ENCODE measurements around the gene RAB17.

RAB17 gene

DNA sequence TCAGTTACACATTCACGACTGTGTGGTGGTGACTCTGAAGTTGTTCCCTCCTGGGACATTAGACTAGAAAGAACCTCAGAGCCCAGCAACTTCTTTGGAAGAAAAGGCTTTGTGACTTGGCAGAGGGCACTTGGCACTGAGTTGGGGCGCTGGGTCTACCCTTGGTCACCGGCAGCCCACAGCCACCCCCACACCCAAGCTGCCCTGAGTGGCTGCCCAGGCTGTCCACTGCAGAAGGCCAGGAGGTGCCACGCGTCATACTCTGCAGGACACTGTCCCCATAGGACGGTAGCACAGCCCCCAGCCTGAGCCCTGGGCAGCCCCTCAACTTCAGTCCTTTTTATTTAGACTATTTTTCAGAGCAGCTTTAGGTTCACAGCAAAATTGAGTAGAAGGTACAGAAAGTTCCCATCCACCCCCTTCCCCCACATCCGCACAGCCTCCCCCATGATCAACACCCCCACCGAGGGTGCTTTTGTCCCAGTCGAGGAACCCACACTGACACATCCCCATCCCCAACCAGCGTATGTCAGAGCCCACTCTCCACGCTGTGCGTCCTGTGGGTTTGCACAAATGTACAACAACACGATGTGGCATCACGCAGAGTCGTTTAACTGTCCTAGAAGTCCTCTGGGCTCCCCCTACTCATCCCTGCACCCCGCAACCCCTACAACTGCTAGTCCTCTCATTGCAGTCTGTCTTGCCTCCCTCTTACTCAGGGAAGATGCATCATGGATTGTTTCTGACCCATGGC lies 23.1 kb downstream of the RAB17 start:
- TF ChIP-seq TAF1 (IDR thresholded peaks at IDR 0.05; ENCODE audit: borderline replicate concordance, insufficient read depth, low read length) (no peak), FOXP2 (optimal IDR thresholded peaks at IDR 0.05; ENCODE audit: borderline replicate concordance, extremely low read depth, extremely low read length, insufficient read depth) (no peak), POLR2AphosphoS5 (IDR thresholded peaks at IDR 0.05; ENCODE audit: low read depth, low read length) (no peak), SIN3A (IDR thresholded peaks at IDR 0.05; ENCODE audit: borderline replicate concordance, insufficient read depth, low read length) (no peak)
- TF ChIP-seq, protein P1, sequence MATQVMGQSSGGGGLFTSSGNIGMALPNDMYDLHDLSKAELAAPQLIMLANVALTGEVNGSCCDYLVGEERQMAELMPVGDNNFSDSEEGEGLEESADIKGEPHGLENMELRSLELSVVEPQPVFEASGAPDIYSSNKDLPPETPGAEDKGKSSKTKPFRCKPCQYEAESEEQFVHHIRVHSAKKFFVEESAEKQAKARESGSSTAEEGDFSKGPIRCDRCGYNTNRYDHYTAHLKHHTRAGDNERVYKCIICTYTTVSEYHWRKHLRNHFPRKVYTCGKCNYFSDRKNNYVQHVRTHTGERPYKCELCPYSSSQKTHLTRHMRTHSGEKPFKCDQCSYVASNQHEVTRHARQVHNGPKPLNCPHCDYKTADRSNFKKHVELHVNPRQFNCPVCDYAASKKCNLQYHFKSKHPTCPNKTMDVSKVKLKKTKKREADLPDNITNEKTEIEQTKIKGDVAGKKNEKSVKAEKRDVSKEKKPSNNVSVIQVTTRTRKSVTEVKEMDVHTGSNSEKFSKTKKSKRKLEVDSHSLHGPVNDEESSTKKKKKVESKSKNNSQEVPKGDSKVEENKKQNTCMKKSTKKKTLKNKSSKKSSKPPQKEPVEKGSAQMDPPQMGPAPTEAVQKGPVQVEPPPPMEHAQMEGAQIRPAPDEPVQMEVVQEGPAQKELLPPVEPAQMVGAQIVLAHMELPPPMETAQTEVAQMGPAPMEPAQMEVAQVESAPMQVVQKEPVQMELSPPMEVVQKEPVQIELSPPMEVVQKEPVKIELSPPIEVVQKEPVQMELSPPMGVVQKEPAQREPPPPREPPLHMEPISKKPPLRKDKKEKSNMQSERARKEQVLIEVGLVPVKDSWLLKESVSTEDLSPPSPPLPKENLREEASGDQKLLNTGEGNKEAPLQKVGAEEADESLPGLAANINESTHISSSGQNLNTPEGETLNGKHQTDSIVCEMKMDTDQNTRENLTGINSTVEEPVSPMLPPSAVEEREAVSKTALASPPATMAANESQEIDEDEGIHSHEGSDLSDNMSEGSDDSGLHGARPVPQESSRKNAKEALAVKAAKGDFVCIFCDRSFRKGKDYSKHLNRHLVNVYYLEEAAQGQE (IDR thresholded peaks at IDR 0.05; ENCODE audit: insufficient read depth in 1 of 2, low read depth in 2 of 2, low read length in 2 of 2) = no peak

DNA sequence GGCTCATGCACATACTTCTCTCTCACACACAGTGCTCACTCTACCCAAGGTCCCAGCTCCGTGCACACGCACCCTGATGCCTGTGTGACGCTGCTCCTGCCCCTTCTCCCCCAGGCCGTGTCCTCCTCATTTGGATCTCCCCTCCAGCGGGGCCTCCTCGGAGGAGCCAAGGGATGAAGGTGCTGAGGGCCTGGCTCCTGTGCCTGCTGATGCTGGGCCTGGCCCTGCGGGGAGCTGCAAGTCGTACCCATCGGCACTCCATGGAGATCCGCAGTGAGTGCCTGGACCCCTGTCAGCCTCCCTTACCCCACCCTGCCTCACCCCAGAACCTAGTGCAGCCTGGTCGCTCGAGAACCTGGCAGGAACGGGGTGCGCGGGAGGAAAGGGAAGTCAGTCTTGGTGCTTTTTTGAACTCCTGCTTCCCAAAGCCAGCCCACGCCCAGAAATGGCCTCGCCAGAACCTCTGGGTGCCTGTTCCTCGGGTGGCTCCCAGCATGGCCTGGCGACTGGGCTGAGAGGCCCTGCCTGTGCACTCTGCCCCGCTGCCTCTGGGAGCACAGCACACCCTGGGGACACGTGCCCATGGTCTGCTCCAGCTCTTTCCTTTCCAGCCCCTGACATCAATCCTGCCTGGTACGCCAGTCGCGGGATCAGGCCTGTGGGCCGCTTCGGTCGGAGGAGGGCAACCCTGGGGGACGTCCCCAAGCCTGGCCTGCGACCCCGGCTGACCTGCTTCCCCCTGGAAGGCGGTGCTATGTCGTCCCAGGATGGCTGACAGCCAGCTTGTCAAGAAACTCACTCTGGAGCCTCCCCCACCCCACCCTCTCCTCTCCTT lies 23.9 kb downstream of the RAB17 start, which contains the start of gene PRLH:
Gene PRLH, plus strand, starts transcription at position 174 of the 835 bp plus-strand sequence. Its CDS starts 0 bp downstream, at position 174.
- no peak for TF ChIP-seq TAF1 (IDR thresholded peaks at IDR 0.05; ENCODE audit: borderline replicate concordance, insufficient read depth, low read length)
- no peak for TF ChIP-seq SIN3A (IDR thresholded peaks at IDR 0.05; ENCODE audit: borderline replicate concordance, insufficient read depth, low read length)
- TF ChIP-seq, protein P1 (IDR thresholded peaks at IDR 0.05; ENCODE audit: insufficient read depth in 1 of 2, low read depth in 2 of 2, low read length in 2 of 2) = no peak
- TF ChIP-seq POLR2AphosphoS5 (IDR thresholded peaks at IDR 0.05; ENCODE audit: low read depth, low read length) = no peak
- TF ChIP-seq FOXP2 (optimal IDR thresholded peaks at IDR 0.05; ENCODE audit: borderline replicate concordance, extremely low read depth, extremely low read length, insufficient read depth) = no peak

DNA sequence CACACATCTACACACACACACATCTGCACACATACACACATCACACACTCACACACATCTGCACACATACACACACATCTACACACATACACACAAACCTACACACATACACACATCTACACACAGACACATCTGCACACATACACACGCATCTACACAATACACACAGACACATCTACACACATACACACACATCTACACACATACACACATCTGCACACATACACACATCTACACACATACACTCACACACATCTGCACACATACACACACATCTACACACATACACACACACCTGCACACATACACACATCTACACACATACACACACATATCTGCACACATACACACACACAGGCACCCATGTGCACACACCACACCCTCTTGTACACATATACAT lies 24.6 kb downstream of the RAB17 start:
- TF ChIP-seq FOXP2 (optimal IDR thresholded peaks at IDR 0.05; ENCODE audit: borderline replicate concordance, extremely low read depth, extremely low read length, insufficient read depth) = no peak
- no peak for TF ChIP-seq TAF1 (IDR thresholded peaks at IDR 0.05; ENCODE audit: borderline replicate concordance, insufficient read depth, low read length)
- TF ChIP-seq, protein P1 (IDR thresholded peaks at IDR 0.05; ENCODE audit: insufficient read depth in 1 of 2, low read depth in 2 of 2, low read length in 2 of 2) = no peak
- no peak for TF ChIP-seq POLR2AphosphoS5 (IDR thresholded peaks at IDR 0.05; ENCODE audit: low read depth, low read length)
- TF ChIP-seq SIN3A (IDR thresholded peaks at IDR 0.05; ENCODE audit: borderline replicate concordance, insufficient read depth, low read length) = no peak

DNA sequence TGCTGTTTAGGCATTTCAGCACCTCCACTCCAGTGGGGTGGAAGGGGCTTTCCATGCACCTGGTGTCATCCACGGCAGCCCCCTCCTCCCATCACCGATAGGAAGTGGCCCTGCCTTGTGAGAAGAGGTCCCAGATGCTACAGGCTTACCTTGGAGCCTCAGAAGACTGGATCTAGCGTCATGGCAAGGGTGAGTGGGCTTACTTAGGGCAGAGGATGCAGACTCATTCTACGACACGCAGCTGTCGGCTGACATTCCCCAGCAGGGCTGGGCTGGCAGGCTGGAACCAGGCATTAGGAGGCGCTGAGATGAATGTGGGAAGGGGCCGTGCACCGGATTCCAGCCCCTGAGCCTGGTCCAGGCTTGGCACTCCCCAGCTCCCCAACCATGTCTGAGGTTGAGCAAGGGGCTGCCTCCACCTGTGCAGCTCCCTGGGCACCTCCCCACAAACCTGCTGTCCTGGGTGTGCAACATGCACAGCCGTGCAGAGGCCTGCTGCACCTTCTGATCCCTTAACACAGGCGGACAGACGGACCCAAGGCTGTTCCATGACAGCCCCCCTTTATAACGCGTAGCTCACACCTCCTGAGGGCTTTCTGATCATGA lies 25.9 kb downstream of the RAB17 start:
- TF ChIP-seq POLR2AphosphoS5 (IDR thresholded peaks at IDR 0.05; ENCODE audit: low read depth, low read length) (no peak), TAF1 (IDR thresholded peaks at IDR 0.05; ENCODE audit: borderline replicate concordance, insufficient read depth, low read length) (no peak), SIN3A (IDR thresholded peaks at IDR 0.05; ENCODE audit: borderline replicate concordance, insufficient read depth, low read length) (no peak), FOXP2 (optimal IDR thresholded peaks at IDR 0.05; ENCODE audit: borderline replicate concordance, extremely low read depth, extremely low read length, insufficient read depth) (no peak)
- TF ChIP-seq, protein P1 (IDR thresholded peaks at IDR 0.05; ENCODE audit: insufficient read depth in 1 of 2, low read depth in 2 of 2, low read length in 2 of 2) = no peak
